Measurements from ENCODE around the gene ZNF654. TPM values are rescaled to one million over a fixed set of nuclear protein-coding genes. Genes with fewer than 3 reads are reported as not detected.

Gene ZNF654
- total RNA-seq (2011; cell fraction: chromatin; rRNA removed; ENCODE audit: low replicate concordance), result 7.0 and 28.2 TPM in 2 replicates
- 5.8 and 6.4 TPM in 2 replicates for total RNA-seq (2011; cell fraction: nucleolus; rRNA removed)
- total RNA-seq (2011; cell fraction: nucleoplasm; rRNA removed), result 6.7 and 12.7 TPM in 2 replicates
- total RNA-seq (2014; rRNA removed), result 2.5 and 3.6 TPM in 2 replicates
- 6.8 and 7.4 TPM in 2 replicates for total RNA-seq (2014; rRNA removed; fragmentation: Illumina TruSeq; extraction: Trizol)
- total RNA-seq (2015; rRNA removed; fragmentation: Illumina TruSeq; extraction: Trizol), result 8.4 and 8.6 TPM in 2 replicates
- 5.1 and 6.8 TPM in 2 replicates for total RNA-seq (2021)
- 4.1 and 5.1 TPM in 2 replicates for polyA plus RNA-seq (2011; rRNA removed)
- polyA plus RNA-seq (2011; cell fraction: cytosol; rRNA removed), result 0.63 and 2.8 TPM in 2 replicates
- 4.8 and 6.1 TPM in 2 replicates for polyA plus RNA-seq (2011; cell fraction: nucleus; rRNA removed)
- polyA plus RNA-seq (2012), result 5.1 and 5.3 TPM in 2 replicates
- polyA plus RNA-seq (2014; fragmentation: Illumina TruSeq; extraction: Trizol), result 4.2 and 6.2 TPM in 2 replicates
- polyA plus RNA-seq (2014; fragmentation: Nextera tagmentation; extraction: Ambion mirVana), result 1 to 10 TPM; 2.4 to 2.5 TPM
- polyA plus RNA-seq (2014; rRNA removed), result 2.1 and 4.2 TPM in 2 replicates
- 9.6 and 12.0 TPM in 2 replicates for polyA minus RNA-seq (2011; rRNA and poly(A)+ RNA removed)
- polyA minus RNA-seq (2011; cell fraction: cytosol; rRNA and poly(A)+ RNA removed), result 3.8 and 7.1 TPM in 2 replicates
- polyA minus RNA-seq (2011; cell fraction: nucleus; rRNA and poly(A)+ RNA removed), result 10.6 and 19.0 TPM in 2 replicates
- percentile 80 among the genes with signal in this experiment for Bru-seq, nascent RNA
- percentile 82 among the genes with signal in this experiment for BruChase-seq, experiment 1, labeled RNA remaining after a 2-hour chase
- percentile 82 among the genes with signal in this experiment for BruChase-seq, experiment 2, labeled RNA remaining after a 6-hour chase
- long read RNA-seq, experiment 1, full-length matches to known transcripts, result 13 of 47 reads
- long read RNA-seq, experiment 1, partial matches to known transcripts, result 5 of 47 reads
- long read RNA-seq, experiment 1, other reads (novel, unspliced or antisense), result 29 of 47 reads
- long read RNA-seq, experiment 2, partial matches to known transcripts, result 2 of 3 reads
- long read RNA-seq, experiment 2, other reads (novel, unspliced or antisense), result 1 of 3 reads
- long read RNA-seq, experiment 3, partial matches to known transcripts, result 1 of 4 reads
- long read RNA-seq, experiment 3, other reads (novel, unspliced or antisense), result 3 of 4 reads

DNA sequence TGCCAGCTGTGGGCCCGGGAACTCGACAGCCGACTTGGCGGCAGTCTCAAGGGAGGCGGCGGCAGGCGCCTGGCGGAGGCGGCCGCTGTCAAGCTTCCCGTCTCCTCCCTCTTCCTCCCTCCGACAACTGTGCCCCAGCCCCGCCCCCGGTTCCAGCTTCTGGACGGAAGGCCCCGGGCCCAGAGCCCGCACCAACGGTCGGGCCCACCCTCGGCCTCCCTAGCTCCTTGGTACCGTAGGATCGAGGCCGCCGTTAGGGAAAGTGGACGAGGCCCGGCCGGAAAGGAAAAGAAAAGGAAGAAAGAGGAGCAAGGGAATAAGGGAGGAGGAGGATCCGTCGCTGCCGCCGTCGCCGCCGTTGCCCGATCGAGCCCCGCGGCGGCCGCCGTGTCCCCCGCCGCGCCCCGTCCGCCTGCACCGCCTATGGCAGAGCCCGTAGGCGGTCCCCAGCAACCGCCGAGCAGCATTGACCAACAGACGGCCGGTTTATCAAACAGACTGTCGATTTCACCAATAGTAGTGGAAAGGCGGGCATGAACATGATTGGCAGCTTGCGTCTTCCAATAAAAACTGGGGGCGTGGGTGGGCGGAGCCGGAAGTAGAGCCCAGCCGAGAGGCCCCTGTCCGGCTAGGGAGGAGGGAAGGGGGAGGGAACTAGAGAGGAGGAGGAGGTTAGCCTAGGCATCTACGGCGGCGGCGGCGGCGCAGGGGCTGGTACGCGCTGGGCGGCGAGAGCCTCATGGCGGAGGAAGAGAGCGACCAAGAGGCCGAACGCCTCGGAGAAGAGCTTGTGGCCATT lies at the start of gene ZNF654, which contains the start of gene CGGBP1:
ZNF654 (plus strand) TSS at position 675 of the 799 bp plus-strand sequence; CDS start at position 740, 65 bp downstream.
CGGBP1 (minus strand) TSS at position 425 of the 799 bp plus-strand sequence. CDS start 3,029 bp downstream, outside the sequence.
- DNase-seq (ENCODE audit: extremely low read depth in 1 of 4, low spot score in 3 of 4) (peak; percentile 84 to 96 (median 89)), ATAC-seq (peak; percentile 89), FAIRE-seq (peak; percentile 93)
- H3K9ac ChIP-seq (ENCODE audit: insufficient read depth in 1 of 2, low read depth in 2 of 2, low read length in 2 of 2), result peak within 1 kb of the TSS; percentile 83 to 97
- ChIA-PET POLR2A (interaction anchor here (0.7 to 1.4 kb wide), 5 partner anchors 9 to 93 kb away, joined by 3 to 8 read pairs (median 4); no protein-coding TSS in a partner anchor), CTCF (ENCODE audit: low intra/inter-chr PET ratio) (interaction anchor here (0.5 kb wide), 1 partner anchor 23 kb away, joined by 3 read pairs; no protein-coding TSS in a partner anchor)
- no peaks in the 10 kb centered on the region for H3K9me1 ChIP-seq (ENCODE audit: control insufficient read depth, insufficient read depth, low read length)
- H3K36me3 ChIP-seq (ENCODE audit: control insufficient read depth, insufficient read depth, low read length), result peaks cover 36% of the 10 kb centered on the region
- peak within 1 kb of the TSS; percentile 94 for H3K4me2 ChIP-seq (ENCODE audit: insufficient read depth, low read length)
- no peaks in the 10 kb centered on the region for H3K9me3 ChIP-seq (replicated peaks; ENCODE audit: control insufficient read depth, insufficient read depth, low read depth, low read length)
- 0% methylated on average over 16 of the region's 76 CpGs for WGBS (ENCODE audit: insufficient coverage, low coverage, missing lambda C conversion rate)
- intact Hi-C loops (cut with micrococcal nuclease), result loop anchor here (2.0 to 5.0 kb wide), 4 partner anchors 24 to 261 kb away; partner anchors contain the start of gene C3orf38
- BruUV-seq (replicated peaks), result no TSS peak
- in situ Hi-C loops (cut with MboI), result no loop called here
- peaks cover 86% of the 10 kb centered on the region for H3K79me2 ChIP-seq (ENCODE audit: control insufficient read depth, insufficient read depth, low read length)
- H4K20me1 ChIP-seq (replicated peaks; ENCODE audit: control insufficient read depth, insufficient read depth, low read length), result 0 out of 2 replicates have a peak, but pooled peaks cover 2% of the 10 kb centered on the region
- peak within 1 kb of the TSS; percentile 82 for H2AFZ ChIP-seq (ENCODE audit: low read depth, low read length)
- H3K27ac ChIP-seq (ENCODE audit: extremely low read depth, low read depth, low read length), result peak within 1 kb of the TSS; percentile 93
- peaks cover 0 to 11% of the 10 kb centered on the region in 2 experiments; a peak in 2 of 5 replicates for H3K4me1 ChIP-seq (replicated peaks in 1 of 2; ENCODE audit: control insufficient read depth in 2 of 2, insufficient read depth in 2 of 2, low read length in 2 of 2)
- H3K4me3 ChIP-seq, result peak within 1 kb of the TSS; percentile 96
- no peaks in the 10 kb centered on the region for H3K27me3 ChIP-seq (ENCODE audit: control insufficient read depth in 2 of 2, insufficient read depth in 2 of 2, low read length in 2 of 2)
- TF ChIP-seq, protein P1, sequence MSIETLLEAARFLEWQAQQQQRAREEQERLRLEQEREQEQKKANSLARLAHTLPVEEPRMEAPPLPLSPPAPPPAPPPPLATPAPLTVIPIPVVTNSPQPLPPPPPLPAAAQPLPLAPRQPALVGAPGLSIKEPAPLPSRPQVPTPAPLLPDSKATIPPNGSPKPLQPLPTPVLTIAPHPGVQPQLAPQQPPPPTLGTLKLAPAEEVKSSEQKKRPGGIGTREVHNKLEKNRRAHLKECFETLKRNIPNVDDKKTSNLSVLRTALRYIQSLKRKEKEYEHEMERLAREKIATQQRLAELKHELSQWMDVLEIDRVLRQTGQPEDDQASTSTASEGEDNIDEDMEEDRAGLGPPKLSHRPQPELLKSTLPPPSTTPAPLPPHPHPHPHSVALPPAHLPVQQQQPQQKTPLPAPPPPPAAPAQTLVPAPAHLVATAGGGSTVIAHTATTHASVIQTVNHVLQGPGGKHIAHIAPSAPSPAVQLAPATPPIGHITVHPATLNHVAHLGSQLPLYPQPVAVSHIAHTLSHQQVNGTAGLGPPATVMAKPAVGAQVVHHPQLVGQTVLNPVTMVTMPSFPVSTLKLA (conservative IDR thresholded peaks at IDR 0.05), result peak; percentile 38 to 68; a peak in 3 of 4 replicates
- TF ChIP-seq NR1H2 (CRISPR knock-in tag; IDR thresholded peaks at IDR 0.05) (no peak), RBFOX2 (IDR thresholded peaks at IDR 0.05; ENCODE audit: low read depth, low read length) (peak; percentile 92), PCBP1 (IDR thresholded peaks at IDR 0.05; ENCODE audit: low read depth, low read length, poor library complexity, severe bottlenecking) (peak; percentile 77), L3MBTL2 (IDR thresholded peaks at IDR 0.05) (0 out of 2 replicates have a peak, but pooled peaks have one; percentile 82), MYBL2 (IDR thresholded peaks at IDR 0.05; ENCODE audit: low read depth) (peak; percentile 49), MYBL2 (CRISPR knock-in tag; IDR thresholded peaks at IDR 0.05; ENCODE audit: borderline replicate concordance) (no peak), SRF (CRISPR knock-in tag; IDR thresholded peaks at IDR 0.05) (0 out of 4 replicates have a peak, but pooled peaks of 1 of the 2 experiments have one; percentile 22), CBX8 (IDR thresholded peaks at IDR 0.05; ENCODE audit: borderline replicate concordance, extremely low read depth, low read depth, low read length, poor library complexity, severe bottlenecking) (no peak), TAF9B (IDR thresholded peaks at IDR 0.05; ENCODE audit: partially characterized antibody) (peak; percentile 27), TARDBP (IDR thresholded peaks at IDR 0.05) (0 out of 2 replicates have a peak, but pooled peaks have one; percentile 66)

Measured in K562 (cell line).